ENCODE data around the gene IFNL3. TPM values are rescaled to one million over a fixed set of nuclear protein-coding genes. Genes with fewer than 3 reads are reported as not detected.
"Not testable (repeated sequence)": the region's sequence is repeated elsewhere in the genome, so short reads cannot be mapped to it uniquely, and the experiment has no call there.

IFNL3 gene
- total and polyA plus RNA-seq, 4 donors = not detected

DNA sequence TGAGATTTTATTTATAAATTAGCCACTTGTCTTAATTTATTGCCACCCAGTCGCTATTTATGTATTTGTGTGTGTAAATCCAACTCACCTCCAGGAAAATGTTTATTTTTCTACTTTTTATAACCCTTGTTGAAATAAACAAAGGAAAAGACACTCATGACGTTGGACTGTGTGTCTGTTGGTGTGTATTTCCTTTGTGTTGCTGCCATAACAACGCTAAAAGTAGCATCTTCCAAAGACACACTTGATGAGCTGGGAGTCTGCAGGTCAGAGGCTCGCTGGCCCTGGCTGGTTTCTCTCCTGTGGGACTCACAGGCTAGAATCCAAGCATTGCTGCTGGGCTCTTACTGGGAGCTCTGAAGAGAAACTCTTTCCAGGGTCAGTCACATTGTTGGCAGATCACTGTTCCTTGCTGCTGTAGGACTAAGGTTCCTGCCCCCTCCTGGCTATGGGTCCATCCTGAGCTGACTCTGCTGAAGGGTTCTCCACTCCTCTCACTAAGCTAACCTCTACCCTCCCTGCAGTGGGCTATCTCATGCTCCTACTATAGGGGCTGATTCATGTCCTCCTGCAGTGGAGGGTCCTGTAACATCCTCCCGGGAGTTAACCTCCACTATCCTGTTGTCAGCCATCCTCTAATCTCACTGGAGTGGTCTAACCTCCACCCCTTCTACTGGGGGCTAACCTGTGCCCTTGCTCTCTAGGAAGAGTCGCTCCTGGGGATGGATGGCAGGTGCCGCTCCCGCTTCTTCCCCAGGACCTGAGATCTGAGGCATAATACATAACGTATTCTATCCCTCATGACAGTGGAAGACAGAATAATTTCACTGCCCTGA lies 25.4 kb upstream of the IFNL3 start:
- H3K27ac ChIP-seq (ENCODE audit: low read depth in 1 of 2, low read length in 2 of 2) = no peak overlapping the region
- TF ChIP-seq SP1 (IDR thresholded peaks at IDR 0.05) (no peak), HNF4G (IDR thresholded peaks at IDR 0.05) (no peak), GABPA (IDR thresholded peaks at IDR 0.05 in 1 of 2, conservative IDR thresholded peaks at IDR 0.05 in 1 of 2) (no peak), TAF1 (conservative IDR thresholded peaks at IDR 0.05) (no peak), FOXA2 (IDR thresholded peaks at IDR 0.05) (no peak), NR2F2 (IDR thresholded peaks at IDR 0.05) (no peak), HNF4A (conservative IDR thresholded peaks at IDR 0.05) (no peak), JUND (IDR thresholded peaks at IDR 0.05) (no peak), FOXA1 (IDR thresholded peaks at IDR 0.05) (no peak), RAD21 (IDR thresholded peaks at IDR 0.05) (no peak), YY1 (IDR thresholded peaks at IDR 0.05) (no peak), EGR1 (IDR thresholded peaks at IDR 0.05; ENCODE audit: low read depth in 2 of 2) (no peak), RXRA (IDR thresholded peaks at IDR 0.05) (no peak)
- TF ChIP-seq, protein P1, sequence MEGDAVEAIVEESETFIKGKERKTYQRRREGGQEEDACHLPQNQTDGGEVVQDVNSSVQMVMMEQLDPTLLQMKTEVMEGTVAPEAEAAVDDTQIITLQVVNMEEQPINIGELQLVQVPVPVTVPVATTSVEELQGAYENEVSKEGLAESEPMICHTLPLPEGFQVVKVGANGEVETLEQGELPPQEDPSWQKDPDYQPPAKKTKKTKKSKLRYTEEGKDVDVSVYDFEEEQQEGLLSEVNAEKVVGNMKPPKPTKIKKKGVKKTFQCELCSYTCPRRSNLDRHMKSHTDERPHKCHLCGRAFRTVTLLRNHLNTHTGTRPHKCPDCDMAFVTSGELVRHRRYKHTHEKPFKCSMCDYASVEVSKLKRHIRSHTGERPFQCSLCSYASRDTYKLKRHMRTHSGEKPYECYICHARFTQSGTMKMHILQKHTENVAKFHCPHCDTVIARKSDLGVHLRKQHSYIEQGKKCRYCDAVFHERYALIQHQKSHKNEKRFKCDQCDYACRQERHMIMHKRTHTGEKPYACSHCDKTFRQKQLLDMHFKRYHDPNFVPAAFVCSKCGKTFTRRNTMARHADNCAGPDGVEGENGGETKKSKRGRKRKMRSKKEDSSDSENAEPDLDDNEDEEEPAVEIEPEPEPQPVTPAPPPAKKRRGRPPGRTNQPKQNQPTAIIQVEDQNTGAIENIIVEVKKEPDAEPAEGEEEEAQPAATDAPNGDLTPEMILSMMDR (IDR thresholded peaks at IDR 0.05; ENCODE audit: low read depth, low read length, missing input control) = no peak
- TF ChIP-seq, protein P2, sequence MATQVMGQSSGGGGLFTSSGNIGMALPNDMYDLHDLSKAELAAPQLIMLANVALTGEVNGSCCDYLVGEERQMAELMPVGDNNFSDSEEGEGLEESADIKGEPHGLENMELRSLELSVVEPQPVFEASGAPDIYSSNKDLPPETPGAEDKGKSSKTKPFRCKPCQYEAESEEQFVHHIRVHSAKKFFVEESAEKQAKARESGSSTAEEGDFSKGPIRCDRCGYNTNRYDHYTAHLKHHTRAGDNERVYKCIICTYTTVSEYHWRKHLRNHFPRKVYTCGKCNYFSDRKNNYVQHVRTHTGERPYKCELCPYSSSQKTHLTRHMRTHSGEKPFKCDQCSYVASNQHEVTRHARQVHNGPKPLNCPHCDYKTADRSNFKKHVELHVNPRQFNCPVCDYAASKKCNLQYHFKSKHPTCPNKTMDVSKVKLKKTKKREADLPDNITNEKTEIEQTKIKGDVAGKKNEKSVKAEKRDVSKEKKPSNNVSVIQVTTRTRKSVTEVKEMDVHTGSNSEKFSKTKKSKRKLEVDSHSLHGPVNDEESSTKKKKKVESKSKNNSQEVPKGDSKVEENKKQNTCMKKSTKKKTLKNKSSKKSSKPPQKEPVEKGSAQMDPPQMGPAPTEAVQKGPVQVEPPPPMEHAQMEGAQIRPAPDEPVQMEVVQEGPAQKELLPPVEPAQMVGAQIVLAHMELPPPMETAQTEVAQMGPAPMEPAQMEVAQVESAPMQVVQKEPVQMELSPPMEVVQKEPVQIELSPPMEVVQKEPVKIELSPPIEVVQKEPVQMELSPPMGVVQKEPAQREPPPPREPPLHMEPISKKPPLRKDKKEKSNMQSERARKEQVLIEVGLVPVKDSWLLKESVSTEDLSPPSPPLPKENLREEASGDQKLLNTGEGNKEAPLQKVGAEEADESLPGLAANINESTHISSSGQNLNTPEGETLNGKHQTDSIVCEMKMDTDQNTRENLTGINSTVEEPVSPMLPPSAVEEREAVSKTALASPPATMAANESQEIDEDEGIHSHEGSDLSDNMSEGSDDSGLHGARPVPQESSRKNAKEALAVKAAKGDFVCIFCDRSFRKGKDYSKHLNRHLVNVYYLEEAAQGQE (IDR thresholded peaks at IDR 0.05) = no peak
- TF ChIP-seq, protein P3, sequence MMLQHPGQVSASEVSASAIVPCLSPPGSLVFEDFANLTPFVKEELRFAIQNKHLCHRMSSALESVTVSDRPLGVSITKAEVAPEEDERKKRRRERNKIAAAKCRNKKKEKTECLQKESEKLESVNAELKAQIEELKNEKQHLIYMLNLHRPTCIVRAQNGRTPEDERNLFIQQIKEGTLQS (IDR thresholded peaks at IDR 0.05) = no peak
- TF ChIP-seq, protein P4, sequence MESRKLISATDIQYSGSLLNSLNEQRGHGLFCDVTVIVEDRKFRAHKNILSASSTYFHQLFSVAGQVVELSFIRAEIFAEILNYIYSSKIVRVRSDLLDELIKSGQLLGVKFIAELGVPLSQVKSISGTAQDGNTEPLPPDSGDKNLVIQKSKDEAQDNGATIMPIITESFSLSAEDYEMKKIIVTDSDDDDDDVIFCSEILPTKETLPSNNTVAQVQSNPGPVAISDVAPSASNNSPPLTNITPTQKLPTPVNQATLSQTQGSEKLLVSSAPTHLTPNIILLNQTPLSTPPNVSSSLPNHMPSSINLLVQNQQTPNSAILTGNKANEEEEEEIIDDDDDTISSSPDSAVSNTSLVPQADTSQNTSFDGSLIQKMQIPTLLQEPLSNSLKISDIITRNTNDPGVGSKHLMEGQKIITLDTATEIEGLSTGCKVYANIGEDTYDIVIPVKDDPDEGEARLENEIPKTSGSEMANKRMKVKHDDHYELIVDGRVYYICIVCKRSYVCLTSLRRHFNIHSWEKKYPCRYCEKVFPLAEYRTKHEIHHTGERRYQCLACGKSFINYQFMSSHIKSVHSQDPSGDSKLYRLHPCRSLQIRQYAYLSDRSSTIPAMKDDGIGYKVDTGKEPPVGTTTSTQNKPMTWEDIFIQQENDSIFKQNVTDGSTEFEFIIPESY (IDR thresholded peaks at IDR 0.05) = no peak
- TF ChIP-seq, protein P5, sequence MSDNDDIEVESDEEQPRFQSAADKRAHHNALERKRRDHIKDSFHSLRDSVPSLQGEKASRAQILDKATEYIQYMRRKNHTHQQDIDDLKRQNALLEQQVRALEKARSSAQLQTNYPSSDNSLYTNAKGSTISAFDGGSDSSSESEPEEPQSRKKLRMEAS (IDR thresholded peaks at IDR 0.05) = no peak
- H3K27me3 ChIP-seq (ENCODE audit: control insufficient read depth in 4 of 4, insufficient read depth in 4 of 4, low read length in 3 of 4) = no peaks in the 10 kb centered on the region
- DNase-seq (ENCODE audit: low spot score) = no peak
- H3K9me3 ChIP-seq (ENCODE audit: control insufficient read depth in 4 of 4, low read length in 3 of 4) = no peaks in the 10 kb centered on the region
- no peaks in the 10 kb centered on the region for H3K4me1 ChIP-seq (ENCODE audit: control insufficient read depth in 4 of 4, insufficient read depth in 4 of 4, low read length in 3 of 4)
- no peak overlapping the region for H3K9ac ChIP-seq (ENCODE audit: low read depth in 1 of 2, low read length in 2 of 2)
- H3K36me3 ChIP-seq (ENCODE audit: control insufficient read depth in 4 of 4, insufficient read depth in 3 of 4, low read depth in 1 of 4, low read length in 3 of 4) = no peaks in the 10 kb centered on the region
- no peak overlapping the region for H3K4me3 ChIP-seq (ENCODE audit: low read depth in 1 of 3, low read length in 3 of 3)
- 77% methylated on average over 9 of the region's 9 CpGs for WGBS

DNA sequence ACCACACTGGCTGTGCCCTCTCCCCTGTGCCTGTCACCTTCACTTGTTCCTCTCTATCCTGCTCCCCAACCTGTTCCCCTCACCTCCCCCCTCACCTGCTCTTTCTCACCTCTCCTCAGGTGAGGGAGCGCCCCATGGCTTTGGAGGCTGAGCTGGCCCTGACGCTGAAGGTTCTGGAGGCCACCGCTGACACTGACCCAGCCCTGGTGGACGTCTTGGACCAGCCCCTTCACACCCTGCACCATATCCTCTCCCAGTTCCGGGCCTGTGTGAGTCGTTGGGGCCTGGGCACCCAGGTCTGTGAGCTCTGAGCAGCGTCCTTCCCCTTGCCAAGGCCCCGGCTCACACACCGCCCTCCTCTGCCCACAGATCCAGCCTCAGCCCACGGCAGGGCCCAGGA lies 24.6 kb upstream of the IFNL3 start:
- not testable (repeated sequence) for H3K27me3 ChIP-seq (ENCODE audit: control insufficient read depth in 4 of 4, insufficient read depth in 4 of 4, low read length in 3 of 4); DNase-seq (ENCODE audit: low spot score); H3K4me3 ChIP-seq (ENCODE audit: low read depth in 1 of 3, low read length in 3 of 3); H3K9ac ChIP-seq (ENCODE audit: low read depth in 1 of 2, low read length in 2 of 2); H3K27ac ChIP-seq (ENCODE audit: low read depth in 1 of 2, low read length in 2 of 2); H3K36me3 ChIP-seq (ENCODE audit: control insufficient read depth in 4 of 4, insufficient read depth in 3 of 4, low read depth in 1 of 4, low read length in 3 of 4); H3K4me1 ChIP-seq (ENCODE audit: control insufficient read depth in 4 of 4, insufficient read depth in 4 of 4, low read length in 3 of 4); H3K9me3 ChIP-seq (ENCODE audit: control insufficient read depth in 4 of 4, low read length in 3 of 4)
- WGBS = 77% methylated on average over 10 of the region's 10 CpGs

DNA sequence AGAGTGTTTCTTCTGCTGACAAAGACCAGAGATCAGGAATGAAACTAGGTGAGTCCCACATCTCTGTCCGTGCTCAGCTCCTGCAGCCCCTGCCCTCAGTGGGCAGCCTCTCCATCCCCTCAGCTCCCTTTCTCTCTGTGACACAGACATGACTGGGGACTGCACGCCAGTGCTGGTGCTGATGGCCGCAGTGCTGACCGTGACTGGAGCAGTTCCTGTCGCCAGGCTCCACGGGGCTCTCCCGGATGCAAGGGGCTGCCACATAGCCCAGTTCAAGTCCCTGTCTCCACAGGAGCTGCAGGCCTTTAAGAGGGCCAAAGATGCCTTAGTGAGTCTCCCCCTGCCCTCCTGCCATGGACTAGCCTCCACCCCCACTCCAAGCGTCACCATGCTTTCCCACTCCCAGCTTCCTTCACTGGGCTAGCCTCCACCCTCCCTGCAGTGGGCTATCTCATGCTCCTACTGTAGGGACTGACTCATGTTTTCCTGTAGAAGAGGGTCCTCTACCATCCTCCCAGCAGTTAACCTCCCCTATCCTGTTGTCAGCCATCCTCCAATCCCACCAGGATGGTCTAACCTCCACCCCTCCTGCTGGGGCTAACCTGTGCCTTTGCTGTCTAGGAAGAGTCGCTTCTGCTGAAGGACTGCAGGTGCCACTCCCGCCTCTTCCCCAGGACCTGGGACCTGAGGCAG lies 23.9 kb upstream of the IFNL3 start:
- H3K4me3 ChIP-seq (ENCODE audit: low read depth in 1 of 3, low read length in 3 of 3); DNase-seq (ENCODE audit: low spot score); H3K9me3 ChIP-seq (ENCODE audit: control insufficient read depth in 4 of 4, low read length in 3 of 4); H3K27me3 ChIP-seq (ENCODE audit: control insufficient read depth in 4 of 4, insufficient read depth in 4 of 4, low read length in 3 of 4); H3K9ac ChIP-seq (ENCODE audit: low read depth in 1 of 2, low read length in 2 of 2); H3K36me3 ChIP-seq (ENCODE audit: control insufficient read depth in 4 of 4, insufficient read depth in 3 of 4, low read depth in 1 of 4, low read length in 3 of 4); H3K27ac ChIP-seq (ENCODE audit: low read depth in 1 of 2, low read length in 2 of 2): not testable (repeated sequence)
- H3K4me1 ChIP-seq (ENCODE audit: control insufficient read depth in 4 of 4, insufficient read depth in 4 of 4, low read length in 3 of 4) = peaks cover 5 to 14% (median 11%) of the 10 kb centered on the region in 4 donors
- 81% methylated on average over 10 of the region's 10 CpGs for WGBS
